ENCODE results near the gene MESP2. TPM values are rescaled to one million over a fixed set of nuclear protein-coding genes. Genes with fewer than 3 reads are reported as not detected.

Gene MESP2
- total and polyA plus RNA-seq, 9 of the 15 experiments (the other 6 are each of a cell fraction or from before 2014, with no cell fraction given) = 0.08 to 0.82 (median 0.37) TPM

GRCh38 chr15:89785774-89786140 is 9.6 kb downstream of the MESP2 start:
- H3K4me2 ChIP-seq (ENCODE audit: insufficient read depth, low read length) = no peak overlapping the region

GRCh38 chr15:89787944-89788343 is 11.8 kb downstream of the MESP2 start:
- CTCF ChIA-PET (ENCODE audit: low intra/inter-chr PET ratio) = no interaction called here
- 65% methylated on average over 3 of the region's 3 CpGs for WGBS (ENCODE audit: insufficient coverage, low coverage, missing lambda C conversion rate)
- H3K4me2 ChIP-seq (ENCODE audit: insufficient read depth, low read length) = no peak overlapping the region
- H3K9me1 ChIP-seq (ENCODE audit: control insufficient read depth, insufficient read depth, low read length) = no peaks in the 10 kb centered on the region
- no peak overlapping the region for H3K4me3 ChIP-seq
- no peak overlapping the region for H2AFZ ChIP-seq (ENCODE audit: low read depth, low read length)
- TF ChIP-seq ZC3H8 (IDR thresholded peaks at IDR 0.05) (no peak), PHF8 (IDR thresholded peaks at IDR 0.05; ENCODE audit: borderline replicate concordance, low read length) (no peak), NBN (IDR thresholded peaks at IDR 0.05; ENCODE audit: low read depth) (no peak), OTX1 (CRISPR knock-in tag; IDR thresholded peaks at IDR 0.05) (no peak), THAP12 (CRISPR knock-in tag; IDR thresholded peaks at IDR 0.05) (no peak), HES1 (IDR thresholded peaks at IDR 0.05; ENCODE audit: low read depth) (no peak), SREBF1 (IDR thresholded peaks at IDR 0.05; ENCODE audit: borderline replicate concordance, low read depth, low read length) (no peak)
- H3K27me3 ChIP-seq (ENCODE audit: control insufficient read depth in 2 of 2, insufficient read depth in 2 of 2, low read length in 2 of 2) = no peaks in the 10 kb centered on the region
- no peak overlapping the region for H3K27ac ChIP-seq (ENCODE audit: extremely low read depth, low read depth, low read length)
- H3K9ac ChIP-seq (ENCODE audit: insufficient read depth in 1 of 2, low read depth in 2 of 2, low read length in 2 of 2) = no peak overlapping the region
- FAIRE-seq (no peak), DNase-seq (ENCODE audit: extremely low read depth in 1 of 4, low spot score in 3 of 4) (no peak), ATAC-seq (no peak)
- H3K4me1 ChIP-seq (replicated peaks in 1 of 2; ENCODE audit: control insufficient read depth in 2 of 2, insufficient read depth in 2 of 2, low read length in 2 of 2) = peaks cover 11 to 32% of the 10 kb centered on the region in 2 experiments
- no peaks in the 10 kb centered on the region for H4K20me1 ChIP-seq (replicated peaks; ENCODE audit: control insufficient read depth, insufficient read depth, low read length)
- intact Hi-C loops (cut with micrococcal nuclease) = no loop called here
- H3K9me3 ChIP-seq (replicated peaks; ENCODE audit: control insufficient read depth, insufficient read depth, low read depth, low read length) = no peaks in the 10 kb centered on the region; the same call in 1 of the 2 replicates
- no TSS peak for BruUV-seq (replicated peaks)
- POLR2A ChIA-PET = interaction anchor here (0.8 kb wide), 1 partner anchor 337 kb away, joined by 5 read pairs; no protein-coding TSS in a partner anchor
- H3K36me3 ChIP-seq (ENCODE audit: control insufficient read depth, insufficient read depth, low read length) = no peaks in the 10 kb centered on the region
- no peaks in the 10 kb centered on the region for H3K79me2 ChIP-seq (ENCODE audit: control insufficient read depth, insufficient read depth, low read length)
- in situ Hi-C loops (cut with MboI) = loop anchor here (10.0 kb wide), 1 partner anchor 447 kb away; the partner anchor contains the start of genes CIB1 and GDPGP1

More at GRCh38 chr15:89785774-89786140, 9.6 kb downstream of the MESP2 start:
- H3K9ac ChIP-seq (ENCODE audit: insufficient read depth in 1 of 2, low read depth in 2 of 2, low read length in 2 of 2) = no peak overlapping the region
- no peak for TF ChIP-seq ZNF133 (CRISPR knock-in tag; IDR thresholded peaks at IDR 0.05)
- H3K9me3 ChIP-seq (replicated peaks; ENCODE audit: control insufficient read depth, insufficient read depth, low read depth, low read length) = no peaks in the 10 kb centered on the region; the same call in 1 of the 2 replicates
- H4K20me1 ChIP-seq (replicated peaks; ENCODE audit: control insufficient read depth, insufficient read depth, low read length) = no peaks in the 10 kb centered on the region
- BruUV-seq (replicated peaks) = no TSS peak
- FAIRE-seq = no peak
- H3K4me1 ChIP-seq (replicated peaks in 1 of 2; ENCODE audit: control insufficient read depth in 2 of 2, insufficient read depth in 2 of 2, low read length in 2 of 2) = peaks cover 31 to 37% of the 10 kb centered on the region in 2 experiments
- no peak overlapping the region for H3K27ac ChIP-seq (ENCODE audit: extremely low read depth, low read depth, low read length)
- DNase-seq (ENCODE audit: extremely low read depth in 1 of 4, low spot score in 3 of 4) = no peak
- no peaks in the 10 kb centered on the region for H3K36me3 ChIP-seq (ENCODE audit: control insufficient read depth, insufficient read depth, low read length)
- H3K79me2 ChIP-seq (ENCODE audit: control insufficient read depth, insufficient read depth, low read length) = no peaks in the 10 kb centered on the region
- H3K27me3 ChIP-seq (ENCODE audit: control insufficient read depth in 2 of 2, insufficient read depth in 2 of 2, low read length in 2 of 2) = no peaks in the 10 kb centered on the region
- no peak overlapping the region for H2AFZ ChIP-seq (ENCODE audit: low read depth, low read length)
- no peak for ATAC-seq
- ChIA-PET POLR2A (interaction anchor here (0.5 kb wide), 1 partner anchor 11 kb away, joined by 4 read pairs; no protein-coding TSS in a partner anchor), CTCF (ENCODE audit: low intra/inter-chr PET ratio) (no interaction called here)
- intact Hi-C loops (cut with micrococcal nuclease) (no loop called here), in situ Hi-C loops (cut with MboI) (loop anchor here (10.0 kb wide), 1 partner anchor 449 kb away; the partner anchor contains the start of genes CIB1 and GDPGP1)
- H3K4me3 ChIP-seq = no peak overlapping the region
- H3K9me1 ChIP-seq (ENCODE audit: control insufficient read depth, insufficient read depth, low read length) = no peaks in the 10 kb centered on the region
